Measurements from ENCODE around the gene NUTF2. TPM values are rescaled to one million over a fixed set of nuclear protein-coding genes. Genes with fewer than 3 reads are reported as not detected.
A peak's percentile ranks its signal among the peaks of the same experiment; 100 is the strongest.

NUTF2 gene
- total and polyA plus RNA-seq, 10 of the 15 experiments (the other 5 are each of a cell fraction or from before 2014, with no cell fraction given): 116 to 342 (median 202) TPM

DNA sequence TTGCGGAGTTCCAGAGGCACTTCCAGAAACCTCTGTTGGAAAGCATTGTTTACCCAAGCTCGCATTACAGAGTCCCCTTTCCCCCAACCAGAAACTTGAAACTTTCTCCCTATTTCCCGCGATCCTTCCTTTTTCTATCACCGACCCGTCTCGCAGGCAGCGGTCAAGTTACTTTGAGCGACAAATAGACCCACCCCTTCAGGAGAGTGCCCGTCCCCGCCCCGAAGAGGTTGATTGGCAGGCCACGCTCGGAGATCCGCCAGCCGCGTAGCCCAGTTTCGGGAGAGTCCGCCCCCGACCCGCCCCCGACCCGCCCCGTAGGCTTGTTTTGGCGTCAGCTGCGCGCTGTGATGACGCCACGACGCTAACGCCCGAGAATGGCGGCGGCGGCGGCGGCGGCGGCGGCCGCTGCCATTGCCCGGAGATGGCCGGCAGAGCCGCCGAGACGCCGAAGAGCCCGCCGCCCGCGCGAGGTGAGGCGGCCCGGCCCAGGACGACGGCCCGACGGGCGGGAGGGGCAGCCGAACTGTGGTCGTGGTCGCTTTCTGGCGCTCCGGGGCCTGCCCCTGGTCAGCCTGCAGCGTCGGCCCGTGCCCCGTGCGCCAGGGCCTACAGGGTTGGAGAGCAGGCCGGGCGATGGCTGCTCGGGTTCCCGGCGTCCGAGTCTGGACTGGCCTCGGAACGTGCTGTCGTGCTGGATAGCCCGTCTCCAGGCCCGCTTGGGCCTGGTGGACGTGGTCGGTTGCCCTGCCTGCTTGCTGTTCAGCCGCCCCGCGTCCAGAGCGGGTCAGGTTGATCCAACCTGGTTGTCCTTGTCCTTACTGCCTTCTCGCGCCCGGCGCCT, 46.4 kb downstream of the NUTF2 start, which contains the start of gene PSKH1 (continued):
- TF ChIP-seq, protein P1, sequence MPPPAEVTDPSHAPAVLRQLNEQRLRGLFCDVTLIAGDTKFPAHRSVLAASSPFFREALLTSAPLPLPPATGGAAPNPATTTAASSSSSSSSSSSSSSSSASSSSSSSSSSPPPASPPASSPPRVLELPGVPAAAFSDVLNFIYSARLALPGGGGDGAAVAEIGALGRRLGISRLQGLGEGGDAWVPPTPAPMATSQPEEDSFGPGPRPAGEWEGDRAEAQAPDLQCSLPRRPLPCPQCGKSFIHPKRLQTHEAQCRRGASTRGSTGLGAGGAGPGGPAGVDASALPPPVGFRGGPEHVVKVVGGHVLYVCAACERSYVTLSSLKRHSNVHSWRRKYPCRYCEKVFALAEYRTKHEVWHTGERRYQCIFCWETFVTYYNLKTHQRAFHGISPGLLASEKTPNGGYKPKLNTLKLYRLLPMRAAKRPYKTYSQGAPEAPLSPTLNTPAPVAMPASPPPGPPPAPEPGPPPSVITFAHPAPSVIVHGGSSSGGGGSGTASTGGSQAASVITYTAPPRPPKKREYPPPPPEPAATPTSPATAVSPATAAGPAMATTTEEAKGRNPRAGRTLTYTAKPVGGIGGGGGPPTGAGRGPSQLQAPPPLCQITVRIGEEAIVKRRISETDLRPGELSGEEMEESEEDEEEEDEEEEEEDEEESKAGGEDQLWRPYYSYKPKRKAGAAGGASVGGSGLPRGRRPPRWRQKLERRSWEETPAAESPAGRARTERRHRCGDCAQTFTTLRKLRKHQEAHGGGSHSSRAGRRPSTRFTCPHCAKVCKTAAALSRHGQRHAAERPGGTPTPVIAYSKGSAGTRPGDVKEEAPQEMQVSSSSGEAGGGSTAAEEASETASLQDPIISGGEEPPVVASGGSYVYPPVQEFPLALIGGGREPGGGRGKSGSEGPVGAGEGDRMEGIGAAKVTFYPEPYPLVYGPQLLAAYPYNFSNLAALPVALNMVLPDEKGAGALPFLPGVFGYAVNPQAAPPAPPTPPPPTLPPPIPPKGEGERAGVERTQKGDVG (CRISPR knock-in tag; IDR thresholded peaks at IDR 0.05): no peak
- TF ChIP-seq, protein P2, sequence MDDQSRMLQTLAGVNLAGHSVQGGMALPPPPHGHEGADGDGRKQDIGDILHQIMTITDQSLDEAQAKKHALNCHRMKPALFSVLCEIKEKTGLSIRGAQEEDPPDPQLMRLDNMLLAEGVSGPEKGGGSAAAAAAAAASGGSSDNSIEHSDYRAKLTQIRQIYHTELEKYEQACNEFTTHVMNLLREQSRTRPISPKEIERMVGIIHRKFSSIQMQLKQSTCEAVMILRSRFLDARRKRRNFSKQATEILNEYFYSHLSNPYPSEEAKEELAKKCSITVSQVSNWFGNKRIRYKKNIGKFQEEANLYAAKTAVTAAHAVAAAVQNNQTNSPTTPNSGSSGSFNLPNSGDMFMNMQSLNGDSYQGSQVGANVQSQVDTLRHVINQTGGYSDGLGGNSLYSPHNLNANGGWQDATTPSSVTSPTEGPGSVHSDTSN (IDR thresholded peaks at IDR 0.05; ENCODE audit: insufficient replicate concordance, low read depth, low read length): peak; percentile 94
- TF ChIP-seq ZNF274 (IDR thresholded peaks at IDR 0.05; ENCODE audit: insufficient read depth, insufficient read length): no peak
- TF ChIP-seq MYB (IDR thresholded peaks at IDR 0.05; ENCODE audit: borderline replicate concordance, low read depth, low read length): no peak
- no peak for TF ChIP-seq EP300 (IDR thresholded peaks at IDR 0.05; ENCODE audit: borderline replicate concordance in 1 of 2, control insufficient read depth in 1 of 2, low read depth in 2 of 2, low read length in 2 of 2)
- TF ChIP-seq CBFB (IDR thresholded peaks at IDR 0.05; ENCODE audit: low read depth): no peak
- TF ChIP-seq SRF (IDR thresholded peaks at IDR 0.05; ENCODE audit: low read depth in 2 of 2, low read length in 2 of 2): peak in 1 of 2 experiments; percentile 82; a peak in 2 of 4 replicates
- TF ChIP-seq JUNB (IDR thresholded peaks at IDR 0.05): no peak
- TF ChIP-seq EGR1 (IDR thresholded peaks at IDR 0.05; ENCODE audit: borderline replicate concordance in 1 of 2, low read depth in 2 of 2, low read length in 2 of 2): peak in 1 of 2 experiments; percentile 72; a peak in 2 of 3 replicates
- TF ChIP-seq BACH1 (IDR thresholded peaks at IDR 0.05; ENCODE audit: borderline replicate concordance): peak; percentile 78
- TF ChIP-seq NFIC (IDR thresholded peaks at IDR 0.05; ENCODE audit: low read depth, low read length): no peak
- TF ChIP-seq TARDBP (IDR thresholded peaks at IDR 0.05; ENCODE audit: borderline replicate concordance): no peak
- TF ChIP-seq, protein P3, sequence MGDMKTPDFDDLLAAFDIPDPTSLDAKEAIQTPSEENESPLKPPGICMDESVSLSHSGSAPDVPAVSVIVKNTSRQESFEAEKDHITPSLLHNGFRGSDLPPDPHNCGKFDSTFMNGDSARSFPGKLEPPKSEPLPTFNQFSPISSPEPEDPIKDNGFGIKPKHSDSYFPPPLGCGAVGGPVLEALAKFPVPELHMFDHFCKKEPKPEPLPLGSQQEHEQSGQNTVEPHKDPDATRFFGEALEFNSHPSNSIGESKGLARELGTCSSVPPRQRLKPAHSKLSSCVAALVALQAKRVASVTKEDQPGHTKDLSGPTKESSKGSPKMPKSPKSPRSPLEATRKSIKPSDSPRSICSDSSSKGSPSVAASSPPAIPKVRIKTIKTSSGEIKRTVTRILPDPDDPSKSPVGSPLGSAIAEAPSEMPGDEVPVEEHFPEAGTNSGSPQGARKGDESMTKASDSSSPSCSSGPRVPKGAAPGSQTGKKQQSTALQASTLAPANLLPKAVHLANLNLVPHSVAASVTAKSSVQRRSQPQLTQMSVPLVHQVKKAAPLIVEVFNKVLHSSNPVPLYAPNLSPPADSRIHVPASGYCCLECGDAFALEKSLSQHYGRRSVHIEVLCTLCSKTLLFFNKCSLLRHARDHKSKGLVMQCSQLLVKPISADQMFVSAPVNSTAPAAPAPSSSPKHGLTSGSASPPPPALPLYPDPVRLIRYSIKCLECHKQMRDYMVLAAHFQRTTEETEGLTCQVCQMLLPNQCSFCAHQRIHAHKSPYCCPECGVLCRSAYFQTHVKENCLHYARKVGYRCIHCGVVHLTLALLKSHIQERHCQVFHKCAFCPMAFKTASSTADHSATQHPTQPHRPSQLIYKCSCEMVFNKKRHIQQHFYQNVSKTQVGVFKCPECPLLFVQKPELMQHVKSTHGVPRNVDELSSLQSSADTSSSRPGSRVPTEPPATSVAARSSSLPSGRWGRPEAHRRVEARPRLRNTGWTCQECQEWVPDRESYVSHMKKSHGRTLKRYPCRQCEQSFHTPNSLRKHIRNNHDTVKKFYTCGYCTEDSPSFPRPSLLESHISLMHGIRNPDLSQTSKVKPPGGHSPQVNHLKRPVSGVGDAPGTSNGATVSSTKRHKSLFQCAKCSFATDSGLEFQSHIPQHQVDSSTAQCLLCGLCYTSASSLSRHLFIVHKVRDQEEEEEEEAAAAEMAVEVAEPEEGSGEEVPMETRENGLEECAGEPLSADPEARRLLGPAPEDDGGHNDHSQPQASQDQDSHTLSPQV (IDR thresholded peaks at IDR 0.05): peak; percentile 15; the same call in 1 of the 2 replicates
- no peak for TF ChIP-seq PML (IDR thresholded peaks at IDR 0.05; ENCODE audit: low read length)
- no peak for TF ChIP-seq ZBTB33 (IDR thresholded peaks at IDR 0.05)
- no peak for TF ChIP-seq FOXK2 (IDR thresholded peaks at IDR 0.05)
- TF ChIP-seq YY1 (IDR thresholded peaks at IDR 0.05; ENCODE audit: low read depth, low read length): peak; percentile 95

Data from GM12878 (cell line).